Psoas muscle (tissue), 8 donors: ENCODE results near the gene DDX18. TPM values are rescaled to one million over a fixed set of nuclear protein-coding genes. Genes with fewer than 3 reads are reported as not detected.

Experiments
- ATAC-seq, 4 donors: fragments of 200-7000 bp; cut with Tn5 transposase; one replicate each; pipeline ENCODE4 v1.9.1; 2020; ENCODE audit warnings: moderate library complexity in 3 of 4, mild to moderate bottlenecking in 2 of 4
- DNase-seq, 2 donors: peaks; one replicate each; pipeline ENCODE4 v3.0.0-alpha.2; 2020
- H3K27ac ChIP-seq: fragments of 200-600 bp; one replicate; pipeline ENCODE4 v1.8.0; 2022
- H3K27me3 ChIP-seq, 3 donors: fragments of 200-600 bp in 1 of 3; one replicate each; pipeline versions ENCODE4 v1.6.1 to v1.8.0; 2013 to 2022; ENCODE audit warnings: low read length in 2 of 3, mild to moderate bottlenecking in 2 of 3, moderate library complexity in 1 of 3; ENCODE audit not compliant: insufficient read depth in 3 of 3
- H3K36me3 ChIP-seq, 2 donors: fragments of 200-600 bp in 1 of 2; one replicate each; pipeline versions ENCODE4 v1.6.1 to v1.8.0; 2013 to 2022; ENCODE audit warnings: low read depth in 1 of 2, mild to moderate bottlenecking in 1 of 2, moderate library complexity in 1 of 2; ENCODE audit not compliant: insufficient read depth in 1 of 2
- H3K4me1 ChIP-seq: fragments of 200-600 bp; one replicate; pipeline ENCODE4 v1.8.0; 2022
- H3K4me3 ChIP-seq: fragments of 200-600 bp; one replicate; pipeline ENCODE4 v1.8.0; 2022; ENCODE audit warnings: mild to moderate bottlenecking
- H3K9me3 ChIP-seq: fragments of 200-600 bp; one replicate; pipeline ENCODE4 v1.8.0; 2022
- WGBS, 3 donors: extraction: QIAGEN DNeasy Blood & Tissue Kit; methylation state at CpG; one replicate each; pipeline versions ENCODE4 v1.1.6 to v1.1.7; 2013; 5-methylcytosine and 5-hydroxymethylcytosine counted together
- intact Hi-C, 2 donors: fragments of 100-400 bp; cut with DNase I; formaldehyde crosslinking; loops; one replicate each; pipeline versions ENCODE4 v1.11.0 to v1.14.2; 2022
- polyA plus RNA-seq, 3 donors: library from polyadenylated mRNA; stranded (reverse); fragments of 200-250 nt; gene quantifications; one replicate each; pipeline ENCODE4 v1.2.3, GENCODE V29; 2013
- total RNA-seq, 4 donors: library from RNA; stranded (reverse); fragmentation: NEBNext Ultra II Directional in 2 of 4; extraction: Animal tissue kit (Norgen Biotek cat#: 25700) in 2 of 4; gene quantifications; one replicate each; pipeline versions ENCODE4 v1.2.1 to v1.2.4, GENCODE V29; 2021 to 2023
- TF ChIP-seq, protein P1 (sequence below): fragments of 200-600 bp; IDR thresholded peaks from one replicate; pipeline ENCODE4 v1.8.0; 2022; ENCODE audit warnings: antibody characterized with exemption
- donor health status: healthy with polysubstance abuse.
- donor health status: DM: no; HTN: no; CAD: no; lungs with moderate emphysema.
- donor health status: Bipolar disorder and iron deficiency.
- donor health status: healthy.
- donor health status: DM: yes; HTN: yes; CAD: no.
- donor health status: DM: no; HTN: no; CAD: no.
- donor health status: DM: no; HTN: no; CAD: no.
- donor health status: DM: yes; HTN: yes; CAD: no.

Gene DDX18
- total and polyA plus RNA-seq, 7 donors, result 12.6 to 33.4 (median 28.9) TPM

DNA sequence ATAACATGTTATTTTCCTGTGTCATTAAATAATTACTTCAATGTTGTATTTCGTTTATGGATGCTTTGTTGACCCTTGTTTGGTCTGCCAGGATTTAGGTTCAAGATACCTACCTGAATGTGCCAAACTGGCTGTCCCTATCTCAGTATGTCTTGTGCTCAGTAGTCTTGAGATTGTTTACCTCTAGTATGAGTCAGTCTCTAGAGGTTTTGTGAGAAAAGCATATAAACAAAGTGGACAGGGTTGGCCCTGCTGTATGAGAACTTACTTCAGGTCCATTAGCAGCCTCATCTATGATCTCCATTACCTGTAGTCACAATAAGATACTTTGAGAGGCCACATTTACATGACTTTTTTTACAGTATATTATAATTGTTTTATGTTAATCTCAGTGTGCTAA is 17.8 kb downstream of the DDX18 start:
- H3K4me1 ChIP-seq, result no peaks in the 10 kb centered on the region
- no peaks in the 10 kb centered on the region for H3K27me3 ChIP-seq
- no peak overlapping the region for H3K27ac ChIP-seq
- TF ChIP-seq, protein P1, sequence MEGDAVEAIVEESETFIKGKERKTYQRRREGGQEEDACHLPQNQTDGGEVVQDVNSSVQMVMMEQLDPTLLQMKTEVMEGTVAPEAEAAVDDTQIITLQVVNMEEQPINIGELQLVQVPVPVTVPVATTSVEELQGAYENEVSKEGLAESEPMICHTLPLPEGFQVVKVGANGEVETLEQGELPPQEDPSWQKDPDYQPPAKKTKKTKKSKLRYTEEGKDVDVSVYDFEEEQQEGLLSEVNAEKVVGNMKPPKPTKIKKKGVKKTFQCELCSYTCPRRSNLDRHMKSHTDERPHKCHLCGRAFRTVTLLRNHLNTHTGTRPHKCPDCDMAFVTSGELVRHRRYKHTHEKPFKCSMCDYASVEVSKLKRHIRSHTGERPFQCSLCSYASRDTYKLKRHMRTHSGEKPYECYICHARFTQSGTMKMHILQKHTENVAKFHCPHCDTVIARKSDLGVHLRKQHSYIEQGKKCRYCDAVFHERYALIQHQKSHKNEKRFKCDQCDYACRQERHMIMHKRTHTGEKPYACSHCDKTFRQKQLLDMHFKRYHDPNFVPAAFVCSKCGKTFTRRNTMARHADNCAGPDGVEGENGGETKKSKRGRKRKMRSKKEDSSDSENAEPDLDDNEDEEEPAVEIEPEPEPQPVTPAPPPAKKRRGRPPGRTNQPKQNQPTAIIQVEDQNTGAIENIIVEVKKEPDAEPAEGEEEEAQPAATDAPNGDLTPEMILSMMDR, result no peak
- no peak overlapping the region for H3K4me3 ChIP-seq
- WGBS, 3 donors, result 86 to 94% (median 91%) methylated on average over 1 of the region's 1 CpG
- H3K36me3 ChIP-seq, result peaks cover 10 to 72% of the 10 kb centered on the region in 2 donors
- ATAC-seq, result no peak
- intact Hi-C loops, result loop anchor here in 1 of 2 donors (10.0 kb wide), 1 partner anchor 102 kb away; no protein-coding TSS in a partner anchor
- DNase-seq, result no peak
- no peaks in the 10 kb centered on the region for H3K9me3 ChIP-seq

DNA sequence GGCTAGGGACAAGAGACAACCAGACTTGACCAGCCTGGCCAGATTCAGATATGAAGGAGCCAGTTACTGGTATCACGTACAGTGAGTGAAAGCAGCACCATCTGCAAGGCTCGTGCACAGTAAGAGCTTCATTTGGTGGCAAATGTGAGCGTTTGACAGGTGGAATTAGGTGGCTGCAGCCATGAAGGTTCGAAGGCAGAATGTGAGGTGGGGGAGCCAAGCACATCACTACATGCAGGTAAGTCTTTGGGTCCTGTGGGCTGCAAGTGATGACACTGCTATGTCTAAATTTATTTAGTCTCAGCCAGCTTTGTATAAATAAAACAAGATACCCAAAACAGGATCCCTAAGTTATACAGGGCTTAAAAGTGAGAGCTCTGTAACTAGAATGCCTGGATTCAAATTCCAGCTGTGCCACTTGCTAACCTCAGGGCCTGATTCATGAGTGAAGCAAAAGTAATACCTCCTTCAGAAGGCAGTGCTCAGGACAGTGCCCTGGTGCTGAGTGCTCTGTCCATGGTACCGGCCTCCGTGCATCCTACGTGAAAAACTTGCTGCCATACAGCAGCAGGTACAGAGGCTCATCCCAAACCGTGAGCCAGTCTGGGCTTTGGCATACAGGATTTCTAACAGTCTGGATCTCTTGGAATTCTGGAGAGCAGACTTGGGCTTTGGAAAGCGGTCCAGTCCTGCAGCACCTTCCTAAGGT is 18.6 kb downstream of the DDX18 start:
- intact Hi-C loops, result loop anchor here in 1 of 2 donors (10.0 kb wide), 1 partner anchor 102 kb away; no protein-coding TSS in a partner anchor
- Histone ChIP-seq H3K9me3 (no peaks in the 10 kb centered on the region), H3K4me3 (no peak overlapping the region), H3K27ac (no peak overlapping the region), H3K4me1 (no peaks in the 10 kb centered on the region), H3K27me3 (no peaks in the 10 kb centered on the region), H3K36me3 (peaks cover 10 to 71% of the 10 kb centered on the region in 2 donors)
- TF ChIP-seq, protein P1, result no peak
- 76 to 81% (median 80%) methylated on average over 9 of the region's 9 CpGs for WGBS, 3 donors
- DNase-seq (no peak), ATAC-seq (no peak)

DNA sequence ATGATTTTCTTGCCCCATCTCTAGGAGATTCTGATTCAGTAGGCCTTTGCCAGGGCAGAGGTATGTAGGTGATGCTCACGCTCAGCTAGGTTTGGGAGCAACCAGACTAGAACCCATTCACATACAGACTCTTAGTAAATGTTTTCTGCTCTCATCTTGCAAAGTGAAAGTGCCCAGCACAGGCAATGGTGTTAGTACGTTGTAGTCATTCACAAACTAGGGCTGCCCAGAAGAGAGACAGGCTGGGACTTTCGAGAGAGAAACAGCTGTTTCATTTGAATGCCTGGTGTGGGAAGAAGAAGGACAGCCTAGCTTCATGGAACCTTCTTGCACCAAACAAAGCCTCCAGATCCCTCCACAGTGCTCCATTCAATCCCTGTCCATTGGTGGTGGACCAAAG is 19.4 kb downstream of the DDX18 start:
- Histone ChIP-seq H3K4me3 (no peak overlapping the region), H3K36me3 (peaks cover 10 to 70% of the 10 kb centered on the region in 2 donors), H3K9me3 (no peaks in the 10 kb centered on the region), H3K27me3 (no peaks in the 10 kb centered on the region), H3K27ac (no peak overlapping the region), H3K4me1 (no peaks in the 10 kb centered on the region)
- intact Hi-C loops, result loop anchor here in 1 of 2 donors (10.0 kb wide), 1 partner anchor 101 kb away; no protein-coding TSS in a partner anchor
- ATAC-seq (no peak), DNase-seq (no peak)
- TF ChIP-seq, protein P1, result no peak
- 63 to 73% (median 66%) methylated on average over 3 of the region's 3 CpGs for WGBS, 3 donors

DNA sequence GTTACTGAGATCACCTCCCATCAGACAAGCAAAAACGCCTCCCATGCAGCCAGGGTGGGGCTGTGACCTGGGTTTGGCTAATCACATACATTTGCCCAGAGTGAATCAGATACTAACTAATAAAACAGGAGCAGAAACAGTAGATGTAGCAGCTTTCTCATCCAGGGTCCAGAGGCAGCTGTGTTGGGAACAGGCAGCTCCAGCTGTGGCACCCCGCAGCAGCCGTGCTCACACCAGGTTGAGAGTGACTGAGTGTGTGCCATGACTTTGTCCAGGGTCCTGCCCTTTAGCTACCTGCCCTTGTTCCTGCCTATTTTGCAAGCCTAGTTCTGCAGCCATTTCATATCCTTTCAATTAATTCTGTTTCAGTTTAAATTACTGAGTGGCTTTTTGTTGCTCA is 20.5 kb downstream of the DDX18 start:
- intact Hi-C loops, result loop anchor here (5.0 to 10.0 kb wide), 2 partner anchors 100 to 167 kb away; no protein-coding TSS in a partner anchor
- Histone ChIP-seq H3K4me3 (no peak overlapping the region), H3K4me1 (no peaks in the 10 kb centered on the region), H3K36me3 (peaks cover 3 to 64% of the 10 kb centered on the region in 2 donors), H3K27me3 (no peaks in the 10 kb centered on the region), H3K9me3 (no peaks in the 10 kb centered on the region), H3K27ac (no peak overlapping the region)
- WGBS, 3 donors, result 87 to 93% (median 90%) methylated on average over 3 of the region's 3 CpGs
- TF ChIP-seq, protein P1, result no peak
- ATAC-seq, result no peak
- DNase-seq, result no peak
